ENCODE results near the gene KLHL29. TPM values are rescaled to one million over a fixed set of nuclear protein-coding genes. Genes with fewer than 3 reads are reported as not detected.

Gene KLHL29
- total RNA-seq, 1 donor from 2014 or later: 5.5 TPM

- Histone ChIP-seq H3K9ac (ENCODE audit: low read length) (no peak overlapping the region), H3K79me2 (ENCODE audit: insufficient read depth, low read length) (no peaks in the 10 kb centered on the region), H3K27me3 (ENCODE audit: insufficient read depth, low read length) (peaks cover 41% of the 10 kb centered on the region), H3K4me1 (ENCODE audit: insufficient read depth, low read length) (peaks cover 16% of the 10 kb centered on the region), H3K9me3 (ENCODE audit: insufficient read depth, low read depth, low read length) (no peaks in the 10 kb centered on the region), H2AFZ (ENCODE audit: low read depth, low read length) (no peak overlapping the region), H3K27ac (ENCODE audit: low read depth, low read length) (no peak overlapping the region), H3K4me2 (ENCODE audit: low read length) (peak overlapping the region; percentile 45), H4K20me1 (ENCODE audit: insufficient read depth, low read length) (peaks cover 35% of the 10 kb centered on the region), H3K36me3 (ENCODE audit: insufficient read depth, low read length) (no peaks in the 10 kb centered on the region), H3K4me3 (ENCODE audit: insufficient read depth, low read depth, low read length) (no peak overlapping the region)
- H3K36me3 Mint-ChIP-seq (ENCODE audit: low read depth, unreplicated experiment): peaks cover 3% of the 10 kb centered on the region
- H3K9me3 Mint-ChIP-seq (ENCODE audit: unreplicated experiment): peaks cover 2% of the 10 kb centered on the region
- H3K27ac Mint-ChIP-seq (ENCODE audit: unreplicated experiment): peak overlapping the region; percentile 34
- no peak for TF ChIP-seq CTCF (IDR thresholded peaks at IDR 0.05; ENCODE audit: insufficient read depth, low read depth, low read length)
- no peak for TF ChIP-seq EZH2 (IDR thresholded peaks at IDR 0.05; ENCODE audit: insufficient read depth, low read length)
- DNase-seq (ENCODE audit: low read depth) (peak; percentile 74), FAIRE-seq (peak; percentile 54)
- peaks cover 95% of the 10 kb centered on the region for H3K27me3 Mint-ChIP-seq (ENCODE audit: low read depth, unreplicated experiment)
- H3K4me3 Mint-ChIP-seq (ENCODE audit: unreplicated experiment): no peak overlapping the region
- H3K4me1 Mint-ChIP-seq (ENCODE audit: low read depth, unreplicated experiment): peaks cover 8% of the 10 kb centered on the region
Measured at GRCh38 chr2:23497063-23497462, 112.1 kb downstream of the KLHL29 start.

- Histone ChIP-seq H3K27ac (ENCODE audit: low read depth, low read length) (no peak overlapping the region), H3K4me2 (ENCODE audit: low read length) (peak overlapping the region; percentile 45), H4K20me1 (ENCODE audit: insufficient read depth, low read length) (peaks cover 34% of the 10 kb centered on the region), H3K9ac (ENCODE audit: low read length) (no peak overlapping the region), H3K4me1 (ENCODE audit: insufficient read depth, low read length) (peaks cover 16% of the 10 kb centered on the region), H3K36me3 (ENCODE audit: insufficient read depth, low read length) (no peaks in the 10 kb centered on the region), H3K27me3 (ENCODE audit: insufficient read depth, low read length) (peaks cover 38% of the 10 kb centered on the region), H3K4me3 (ENCODE audit: insufficient read depth, low read depth, low read length) (no peak overlapping the region), H3K9me3 (ENCODE audit: insufficient read depth, low read depth, low read length) (no peaks in the 10 kb centered on the region), H3K79me2 (ENCODE audit: insufficient read depth, low read length) (no peaks in the 10 kb centered on the region), H2AFZ (ENCODE audit: low read depth, low read length) (no peak overlapping the region)
- Mint-ChIP-seq H3K27ac (ENCODE audit: unreplicated experiment) (no peak overlapping the region), H3K4me1 (ENCODE audit: low read depth, unreplicated experiment) (peaks cover 9% of the 10 kb centered on the region), H3K36me3 (ENCODE audit: low read depth, unreplicated experiment) (peaks cover 4% of the 10 kb centered on the region), H3K9me3 (ENCODE audit: unreplicated experiment) (peaks cover under 1% of the 10 kb centered on the region), H3K4me3 (ENCODE audit: unreplicated experiment) (no peak overlapping the region), H3K27me3 (ENCODE audit: low read depth, unreplicated experiment) (peaks cover 95% of the 10 kb centered on the region)
- no peak for FAIRE-seq
- TF ChIP-seq CTCF (IDR thresholded peaks at IDR 0.05; ENCODE audit: insufficient read depth, low read depth, low read length): no peak
- no peak for TF ChIP-seq EZH2 (IDR thresholded peaks at IDR 0.05; ENCODE audit: insufficient read depth, low read length)
- no peak for DNase-seq (ENCODE audit: low read depth)
Measured at GRCh38 chr2:23497536-23497935, 112.6 kb downstream of the KLHL29 start.

GRCh38 chr2:23498943-23499342 lies 114.0 kb downstream of the KLHL29 start:
- no peaks in the 10 kb centered on the region for H3K79me2 ChIP-seq (ENCODE audit: insufficient read depth, low read length)
- no peak overlapping the region for H2AFZ ChIP-seq (ENCODE audit: low read depth, low read length)
- no peaks in the 10 kb centered on the region for H3K36me3 ChIP-seq (ENCODE audit: insufficient read depth, low read length)
- FAIRE-seq (no peak), DNase-seq (ENCODE audit: low read depth) (no peak)
- Mint-ChIP-seq H3K27ac (ENCODE audit: unreplicated experiment) (no peak overlapping the region), H3K36me3 (ENCODE audit: low read depth, unreplicated experiment) (peaks cover 4% of the 10 kb centered on the region), H3K9me3 (ENCODE audit: unreplicated experiment) (no peaks in the 10 kb centered on the region), H3K27me3 (ENCODE audit: low read depth, unreplicated experiment) (peaks cover 94% of the 10 kb centered on the region), H3K4me3 (ENCODE audit: unreplicated experiment) (no peak overlapping the region), H3K4me1 (ENCODE audit: low read depth, unreplicated experiment) (peaks cover 9% of the 10 kb centered on the region)
- H3K4me3 ChIP-seq (ENCODE audit: insufficient read depth, low read depth, low read length): no peak overlapping the region
- H3K27me3 ChIP-seq (ENCODE audit: insufficient read depth, low read length): peaks cover 34% of the 10 kb centered on the region
- H3K9me3 ChIP-seq (ENCODE audit: insufficient read depth, low read depth, low read length): no peaks in the 10 kb centered on the region
- no peak overlapping the region for H3K9ac ChIP-seq (ENCODE audit: low read length)
- H3K27ac ChIP-seq (ENCODE audit: low read depth, low read length): no peak overlapping the region
- H3K4me1 ChIP-seq (ENCODE audit: insufficient read depth, low read length): peaks cover 16% of the 10 kb centered on the region
- no peak overlapping the region for H3K4me2 ChIP-seq (ENCODE audit: low read length)
- no peak for TF ChIP-seq CTCF (IDR thresholded peaks at IDR 0.05; ENCODE audit: insufficient read depth, low read depth, low read length)
- no peak for TF ChIP-seq EZH2 (IDR thresholded peaks at IDR 0.05; ENCODE audit: insufficient read depth, low read length)
- H4K20me1 ChIP-seq (ENCODE audit: insufficient read depth, low read length): peaks cover 34% of the 10 kb centered on the region
